LoVo (cell line): ENCODE results near the gene CGREF1.
"Not testable (repeated sequence)": the region's sequence is repeated elsewhere in the genome, so short reads cannot be mapped to it uniquely, and the experiment has no call there.

Source experiments
- DNase-seq: peaks from one replicate; pipeline ENCODE4 v3.0.0-alpha.2; 2016; ENCODE audit warnings: low spot score

The CGREF1 gene

DNA sequence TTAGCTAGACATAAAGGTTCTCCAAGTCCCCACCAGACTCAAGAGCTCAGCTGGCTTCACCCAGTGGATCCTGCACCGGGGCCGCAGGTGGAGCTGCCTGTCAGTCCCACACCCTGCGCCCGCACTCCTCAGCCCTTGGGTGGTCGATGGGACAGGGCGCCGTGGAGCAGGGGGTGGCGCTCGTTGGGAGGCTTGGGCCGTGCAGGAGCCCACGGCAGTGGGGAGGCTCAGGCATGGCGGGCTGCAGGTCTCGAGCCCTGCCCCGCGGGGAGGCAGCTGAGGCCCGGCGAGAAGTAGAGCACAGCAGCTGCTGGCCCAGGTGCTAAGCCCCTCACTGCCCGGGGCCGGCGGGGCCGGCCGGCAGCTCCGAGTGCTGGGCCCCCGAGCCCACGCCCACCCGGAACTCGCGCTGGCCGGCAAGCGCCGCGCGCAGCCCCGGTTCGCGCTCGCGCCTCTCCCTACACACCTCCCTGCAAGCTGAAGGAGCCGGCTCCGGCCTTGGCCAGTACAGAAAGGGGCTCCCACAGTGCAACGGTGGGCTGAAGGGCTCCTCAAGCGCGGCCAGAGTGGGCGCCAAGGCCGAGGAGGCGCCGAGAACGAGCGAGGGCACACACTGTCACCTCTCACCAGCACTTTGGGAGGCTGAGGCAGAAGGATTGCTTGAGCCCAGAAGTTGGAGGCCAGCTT is 7.4 kb downstream of the CGREF1 start:
- not testable (repeated sequence) for DNase-seq

DNA sequence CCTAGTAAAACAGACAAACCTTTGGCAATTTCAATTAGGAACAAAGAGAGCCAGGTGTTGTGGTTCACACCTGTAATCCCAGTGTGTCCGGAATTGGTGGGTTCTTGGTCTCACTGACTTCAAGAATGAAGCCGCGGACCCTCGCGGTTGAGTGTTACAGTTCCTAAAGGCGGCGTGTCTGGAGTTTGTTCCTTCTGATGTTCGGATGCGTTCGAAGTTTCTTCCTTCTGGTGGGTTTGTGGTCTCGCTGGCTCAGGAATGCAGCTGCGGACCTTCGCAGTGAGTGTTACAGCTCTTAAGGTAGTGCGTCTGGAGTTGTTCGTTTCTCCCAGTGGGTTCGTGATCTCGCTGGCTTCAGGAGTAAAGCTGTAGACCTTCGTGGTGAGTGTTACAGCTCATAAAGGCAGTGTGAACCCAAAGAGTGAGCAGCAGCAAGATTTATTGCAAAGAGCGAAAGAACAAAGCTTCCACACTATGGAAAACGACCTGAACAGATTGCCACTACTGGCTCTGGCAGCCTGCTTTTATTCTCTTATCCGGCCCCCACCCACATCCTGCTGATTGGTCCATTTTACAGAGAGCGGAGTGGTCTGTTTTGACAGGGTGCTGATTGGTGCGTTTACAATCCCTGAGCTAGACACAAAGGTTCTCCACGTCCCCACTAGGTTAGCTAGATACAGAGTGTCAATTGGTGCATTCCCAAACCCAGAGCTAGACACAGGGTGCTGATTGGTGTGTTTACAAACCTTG is 8.2 kb downstream of the CGREF1 start:
- not testable (repeated sequence) for DNase-seq

DNA sequence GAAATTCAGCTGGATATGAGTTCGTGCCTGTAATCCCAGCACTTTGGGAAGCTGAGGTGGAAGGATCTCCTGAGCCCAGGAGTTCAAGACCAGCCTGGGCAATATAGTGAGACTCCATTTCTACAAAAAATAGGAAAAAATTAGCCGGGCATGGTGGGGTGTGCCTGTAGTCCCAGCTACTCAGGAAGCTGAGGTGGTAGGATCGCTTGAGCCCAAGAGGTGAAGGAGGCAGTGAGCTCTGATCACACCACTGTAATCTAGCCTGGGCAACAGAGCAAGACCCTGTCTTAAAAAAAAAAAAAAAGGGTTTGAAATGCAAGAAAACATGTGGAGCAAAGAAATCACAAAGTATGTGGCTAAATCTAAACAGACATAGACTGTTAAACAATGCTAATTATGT is 9.8 kb downstream of the CGREF1 start:
- no peak for DNase-seq

DNA sequence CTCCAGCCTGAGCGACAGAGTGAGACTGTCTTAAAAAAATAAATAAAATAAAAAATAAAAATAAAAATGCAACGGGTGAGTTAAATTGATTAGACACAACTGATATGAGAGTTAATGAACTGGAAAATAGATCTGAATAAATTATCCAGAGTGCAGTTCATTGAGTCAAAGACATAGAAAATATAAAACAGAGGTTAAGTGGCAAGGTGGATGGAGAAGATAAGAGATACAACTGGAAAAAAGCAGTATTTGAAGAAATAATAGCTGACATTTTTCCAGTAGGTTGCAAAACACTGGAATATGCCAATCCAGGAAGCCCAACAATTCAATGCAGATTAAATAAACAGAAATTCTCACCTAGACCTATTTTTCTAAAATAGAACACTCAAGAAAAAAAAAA is 10.7 kb downstream of the CGREF1 start:
- no peak for DNase-seq

DNA sequence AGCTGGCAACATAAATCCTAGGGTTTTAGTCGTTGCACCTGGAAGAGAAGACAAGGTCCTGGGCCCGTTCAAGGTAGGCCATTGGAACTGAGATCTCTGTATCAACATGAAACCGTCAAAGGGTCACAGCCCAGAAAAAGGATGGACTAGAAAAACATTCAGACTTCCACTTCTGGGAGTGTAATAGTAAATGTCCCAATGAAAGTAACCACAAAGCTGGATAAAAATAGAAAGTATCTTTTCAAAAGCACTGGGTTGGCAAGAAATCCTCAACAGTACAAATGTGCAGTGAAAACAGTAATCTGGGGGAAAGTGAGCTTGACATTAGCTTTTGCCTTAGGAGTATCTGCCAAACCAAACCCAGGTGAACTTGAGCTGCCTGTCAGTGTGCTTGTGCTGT is 12.9 kb downstream of the CGREF1 start:
- DNase-seq = no peak

DNA sequence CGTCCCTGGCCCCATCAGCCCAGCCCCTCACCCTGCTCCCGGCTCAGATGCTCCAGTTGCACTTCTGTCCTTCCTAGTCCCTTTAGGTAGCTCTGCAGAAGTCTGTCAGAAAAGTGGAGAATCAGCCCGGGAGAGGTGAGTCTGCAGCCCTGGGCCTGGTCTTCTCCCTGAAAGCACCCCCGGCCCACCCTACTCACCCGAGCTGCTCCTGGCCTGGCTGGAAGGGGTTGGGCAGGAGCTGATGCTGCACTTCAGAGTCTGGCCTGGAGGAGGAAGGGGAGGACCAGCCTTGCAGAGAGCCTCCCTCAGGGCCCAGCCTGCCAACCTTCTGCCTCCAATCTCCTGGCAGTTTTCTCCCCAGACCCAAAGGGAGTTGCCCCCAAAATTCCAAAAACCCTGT is 16.6 kb downstream of the CGREF1 start:
- DNase-seq = no peak

DNA sequence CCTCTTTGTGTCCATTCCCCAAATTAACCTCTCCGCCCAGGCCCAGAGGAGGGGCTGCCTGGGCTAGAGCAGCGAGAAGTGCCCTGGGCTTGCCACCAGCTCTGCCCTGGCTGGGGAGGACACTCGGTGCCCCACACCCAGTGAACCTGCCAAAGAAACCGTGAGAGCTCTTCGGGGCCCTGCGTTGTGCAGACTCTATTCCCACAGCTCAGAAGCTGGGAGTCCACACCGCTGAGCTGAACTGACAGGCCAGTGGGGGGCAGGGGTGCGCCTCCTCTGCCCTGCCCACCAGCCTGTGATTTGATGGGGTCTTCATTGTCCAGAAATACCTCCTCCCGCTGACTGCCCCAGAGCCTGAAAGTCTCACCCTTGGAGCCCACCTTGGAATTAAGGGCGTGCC is 18.9 kb downstream of the CGREF1 start:
- no peak for DNase-seq

DNA sequence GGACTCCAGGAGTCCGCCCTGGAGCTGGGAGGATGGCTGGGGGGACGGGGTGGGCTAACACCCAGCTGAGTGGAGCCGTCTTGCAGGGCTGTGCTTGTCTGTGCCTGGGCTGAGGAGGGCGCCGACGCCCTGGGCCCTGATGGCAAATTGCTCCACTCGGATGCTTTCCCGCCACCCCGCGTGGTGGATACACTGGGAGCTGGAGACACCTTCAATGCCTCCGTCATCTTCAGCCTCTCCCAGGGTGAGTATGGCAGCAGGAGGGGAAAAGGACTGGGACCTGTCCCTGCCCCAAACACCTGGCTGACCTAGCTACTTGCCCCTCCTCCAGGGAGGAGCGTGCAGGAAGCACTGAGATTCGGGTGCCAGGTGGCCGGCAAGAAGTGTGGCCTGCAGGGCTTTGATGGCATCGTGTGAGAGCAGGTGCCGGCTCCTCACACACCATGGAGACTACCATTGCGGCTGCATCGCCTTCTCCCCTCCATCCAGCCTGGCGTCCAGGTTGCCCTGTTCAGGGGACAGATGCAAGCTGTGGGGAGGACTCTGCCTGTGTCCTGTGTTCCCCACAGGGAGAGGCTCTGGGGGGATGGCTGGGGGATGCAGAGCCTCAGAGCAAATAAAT is 19.5 kb downstream of the CGREF1 start:
- no peak for DNase-seq

DNA sequence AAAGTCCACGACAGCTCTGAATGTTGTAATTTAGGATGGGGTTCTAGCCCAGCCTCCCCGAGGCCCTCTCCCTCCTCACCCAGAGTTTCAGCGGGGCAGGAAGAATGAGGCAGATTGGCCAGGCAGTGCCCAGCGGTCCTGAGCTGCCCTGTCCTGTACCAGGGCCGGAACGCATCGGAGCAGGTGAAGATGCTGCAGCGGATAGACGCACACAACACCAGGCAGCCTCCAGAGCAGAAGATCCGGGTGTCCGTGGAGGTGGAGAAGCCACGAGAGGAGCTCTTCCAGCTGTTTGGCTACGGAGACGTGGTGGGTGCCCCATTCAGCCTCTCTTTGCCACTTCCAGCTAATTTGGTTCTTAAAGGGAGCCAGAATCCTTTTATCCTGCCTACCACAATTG is 21.6 kb downstream of the CGREF1 start:
- DNase-seq = no peak

DNA sequence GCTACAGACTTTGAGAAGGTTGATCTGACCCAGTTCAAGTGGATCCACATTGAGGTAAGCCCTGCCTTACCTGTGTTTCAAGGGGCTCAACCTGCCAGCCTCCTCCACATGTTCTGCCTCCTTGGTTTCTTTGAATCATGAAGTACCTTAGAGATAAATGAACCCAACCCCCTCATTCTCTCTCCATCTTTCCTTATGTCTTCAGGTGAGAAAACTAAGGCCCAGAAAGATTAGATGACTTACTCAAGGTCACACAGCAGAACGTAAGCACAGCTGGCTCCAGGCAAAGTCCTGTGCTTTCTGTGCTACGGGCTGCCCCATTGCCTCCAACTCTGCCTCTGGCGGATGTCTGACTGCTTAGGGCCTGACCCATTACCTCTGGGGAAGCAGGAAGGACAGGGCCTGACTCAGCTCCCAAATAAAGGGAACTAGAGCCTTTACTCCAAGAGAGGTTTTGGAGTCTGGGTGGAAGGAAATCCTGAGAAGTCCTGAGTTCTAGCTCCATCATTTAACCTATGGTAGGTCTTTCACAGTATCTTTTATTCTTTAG is 22.1 kb downstream of the CGREF1 start:
- no peak for DNase-seq

DNA sequence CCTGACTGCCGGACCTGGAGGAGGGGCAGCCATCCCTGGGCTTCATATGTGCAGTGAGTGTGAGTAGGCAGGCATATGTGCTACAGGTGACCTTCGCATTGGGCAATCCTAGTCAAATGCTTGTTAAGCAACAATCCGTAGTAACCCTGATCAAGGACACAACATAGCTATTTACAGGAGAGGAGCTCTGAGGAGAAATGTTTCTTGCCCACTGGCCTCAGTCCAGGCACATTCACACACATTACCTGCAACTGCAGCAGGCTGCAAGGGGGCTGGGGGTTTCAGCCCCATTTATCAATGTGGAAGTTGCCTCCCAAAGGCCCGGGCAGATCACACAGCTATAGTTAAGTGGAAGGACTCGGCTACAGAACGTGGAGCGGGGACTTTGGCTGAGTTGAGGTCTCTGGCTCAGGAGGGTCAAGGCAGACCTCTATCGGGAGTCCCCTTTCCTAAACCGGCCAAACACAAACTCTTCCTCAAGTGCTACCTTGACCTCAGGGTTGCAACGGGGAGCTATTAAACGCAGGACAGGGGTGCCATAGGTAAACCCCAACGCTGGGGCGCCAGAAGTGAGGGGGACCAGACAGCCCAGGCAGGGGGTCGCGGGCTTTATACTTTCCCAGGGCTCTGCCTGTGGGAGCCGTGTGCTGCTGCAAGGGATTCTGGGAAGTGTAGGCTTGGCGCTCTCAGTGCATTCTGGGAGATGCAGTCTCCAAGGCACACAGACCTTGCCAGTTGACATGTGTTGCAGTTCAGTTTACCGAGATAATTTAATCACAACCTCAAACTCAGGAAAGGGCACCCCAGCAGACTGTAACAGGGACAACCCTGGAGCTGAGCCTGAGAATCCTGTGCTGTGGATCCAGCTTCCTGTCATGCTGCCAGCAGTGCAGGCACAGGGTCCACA is 22.9 kb downstream of the CGREF1 start:
- no peak for DNase-seq

DNA sequence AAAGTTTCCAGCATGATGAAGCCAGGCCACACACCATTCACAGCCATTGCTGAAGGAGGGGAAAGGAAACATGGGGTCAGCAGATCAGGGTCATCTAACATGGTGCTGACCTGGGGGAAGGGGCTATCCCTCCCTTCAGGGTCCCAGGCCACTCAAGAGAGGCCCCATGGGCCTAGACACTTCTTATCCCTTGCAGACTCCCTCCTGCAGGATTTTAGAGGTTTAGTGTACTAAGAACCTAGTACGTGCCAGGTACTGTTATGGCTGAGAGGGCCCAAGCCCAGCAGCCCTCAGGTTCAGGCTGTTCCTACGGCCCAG is 23.5 kb downstream of the CGREF1 start:
- no peak for DNase-seq

DNA sequence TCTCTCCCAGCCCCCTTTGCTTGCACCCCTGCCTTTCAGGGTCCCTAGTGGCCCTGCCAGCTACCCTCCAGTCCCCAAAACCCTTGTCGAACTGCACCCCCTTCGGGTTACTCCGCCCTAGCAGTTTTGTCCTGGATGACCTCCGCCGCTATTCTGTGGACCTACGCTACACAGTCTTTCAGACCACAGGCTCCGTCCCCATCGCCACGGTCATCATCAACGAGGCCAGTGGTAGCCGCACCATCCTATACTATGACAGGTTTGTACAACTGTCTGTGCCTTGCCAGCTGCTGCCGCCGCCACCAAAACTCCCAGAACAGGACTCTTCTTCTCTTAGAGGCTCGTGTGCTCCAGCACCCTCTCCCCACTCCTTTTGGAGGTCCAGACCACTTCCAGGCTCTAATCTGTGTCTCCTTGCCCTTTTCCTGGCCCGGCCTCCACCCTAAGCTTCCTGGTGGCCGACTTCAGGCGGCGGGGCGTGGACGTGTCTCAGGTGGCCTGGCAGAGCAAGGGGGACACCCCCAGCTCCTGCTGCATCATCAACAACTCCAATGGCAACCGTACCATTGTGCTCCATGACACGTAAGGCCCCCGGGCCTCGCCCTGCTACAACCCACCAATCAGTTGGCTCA is 24.5 kb downstream of the CGREF1 start:
- DNase-seq = no peak

DNA sequence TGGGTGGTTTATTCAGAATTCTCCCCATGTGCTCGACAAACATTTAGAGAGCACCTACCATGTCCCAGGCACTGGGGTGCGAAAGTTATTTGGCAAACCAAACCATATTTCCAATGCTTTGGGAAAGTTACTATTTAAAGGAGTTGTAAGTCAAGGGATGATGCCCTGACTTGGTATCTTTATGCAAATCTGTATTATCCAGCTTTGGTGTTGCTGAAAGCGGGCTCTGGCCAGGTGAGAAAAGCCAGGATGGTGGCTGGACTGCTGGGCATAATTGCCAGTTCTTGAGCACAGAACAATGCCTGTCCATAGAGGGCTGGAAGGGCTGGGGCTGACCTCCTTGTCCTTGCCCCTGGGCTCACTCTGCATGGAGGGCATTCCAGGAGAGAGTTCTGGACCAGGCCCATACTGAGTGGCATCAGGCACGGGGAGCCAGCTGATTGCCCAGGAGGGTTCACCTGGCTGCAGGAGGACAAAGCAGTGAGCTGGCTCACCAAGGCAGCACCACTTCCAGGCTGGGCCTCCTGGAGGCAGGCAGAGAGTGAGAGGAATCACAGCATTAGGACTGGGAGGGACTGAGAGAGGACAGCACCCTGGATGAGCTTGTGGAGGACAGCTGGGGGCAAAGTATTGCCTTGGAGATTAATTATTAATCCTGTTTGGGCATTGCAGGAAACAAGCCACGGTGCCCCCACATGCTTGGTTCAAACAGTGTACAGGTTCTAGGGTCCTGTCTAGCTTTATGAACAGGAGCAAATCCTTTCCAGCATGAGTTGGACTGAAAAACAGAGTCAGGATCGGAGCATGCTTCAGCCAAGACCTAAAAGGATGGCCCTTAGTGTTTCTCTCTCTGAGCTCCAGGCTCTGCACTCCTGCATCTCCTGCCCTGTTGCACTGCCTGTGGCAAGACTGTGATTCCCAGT is 25.2 kb downstream of the CGREF1 start:
- DNase-seq = no peak

DNA sequence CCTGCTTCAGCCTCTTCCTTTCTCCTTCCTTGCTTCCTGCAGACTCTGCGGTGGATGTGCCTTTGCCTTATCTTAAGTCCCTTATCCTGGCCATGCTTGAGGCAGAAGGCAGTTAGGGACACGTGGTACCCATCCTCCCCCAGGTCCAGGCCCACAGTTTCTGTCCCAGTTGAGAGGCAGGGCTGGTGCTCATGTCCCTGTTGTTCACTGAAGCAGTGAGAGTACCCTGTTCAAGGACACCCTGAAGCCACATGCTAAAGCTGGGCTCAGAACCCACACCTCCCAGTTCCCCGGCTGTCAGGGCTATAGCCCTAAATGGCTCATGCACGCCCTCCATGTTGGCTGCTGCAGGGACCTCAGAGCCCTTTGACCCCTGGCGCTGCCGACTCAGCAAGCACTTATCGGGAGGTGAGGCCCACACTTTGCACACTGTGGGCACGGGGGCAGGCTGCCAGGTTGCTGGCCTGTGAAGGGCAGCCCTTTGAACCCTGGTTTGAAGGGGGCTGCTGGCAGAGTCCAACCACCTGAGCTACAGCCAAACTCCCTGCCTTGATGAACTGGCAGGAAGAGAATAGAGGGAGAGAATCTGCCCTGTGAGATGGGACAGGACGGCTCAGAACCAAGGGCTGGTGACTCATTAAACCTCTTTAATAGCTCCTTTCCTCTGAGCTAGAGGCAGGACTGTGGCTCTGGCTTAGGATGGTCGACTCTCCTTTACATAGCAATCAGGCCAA is 26.1 kb downstream of the CGREF1 start:
- no peak for DNase-seq

DNA sequence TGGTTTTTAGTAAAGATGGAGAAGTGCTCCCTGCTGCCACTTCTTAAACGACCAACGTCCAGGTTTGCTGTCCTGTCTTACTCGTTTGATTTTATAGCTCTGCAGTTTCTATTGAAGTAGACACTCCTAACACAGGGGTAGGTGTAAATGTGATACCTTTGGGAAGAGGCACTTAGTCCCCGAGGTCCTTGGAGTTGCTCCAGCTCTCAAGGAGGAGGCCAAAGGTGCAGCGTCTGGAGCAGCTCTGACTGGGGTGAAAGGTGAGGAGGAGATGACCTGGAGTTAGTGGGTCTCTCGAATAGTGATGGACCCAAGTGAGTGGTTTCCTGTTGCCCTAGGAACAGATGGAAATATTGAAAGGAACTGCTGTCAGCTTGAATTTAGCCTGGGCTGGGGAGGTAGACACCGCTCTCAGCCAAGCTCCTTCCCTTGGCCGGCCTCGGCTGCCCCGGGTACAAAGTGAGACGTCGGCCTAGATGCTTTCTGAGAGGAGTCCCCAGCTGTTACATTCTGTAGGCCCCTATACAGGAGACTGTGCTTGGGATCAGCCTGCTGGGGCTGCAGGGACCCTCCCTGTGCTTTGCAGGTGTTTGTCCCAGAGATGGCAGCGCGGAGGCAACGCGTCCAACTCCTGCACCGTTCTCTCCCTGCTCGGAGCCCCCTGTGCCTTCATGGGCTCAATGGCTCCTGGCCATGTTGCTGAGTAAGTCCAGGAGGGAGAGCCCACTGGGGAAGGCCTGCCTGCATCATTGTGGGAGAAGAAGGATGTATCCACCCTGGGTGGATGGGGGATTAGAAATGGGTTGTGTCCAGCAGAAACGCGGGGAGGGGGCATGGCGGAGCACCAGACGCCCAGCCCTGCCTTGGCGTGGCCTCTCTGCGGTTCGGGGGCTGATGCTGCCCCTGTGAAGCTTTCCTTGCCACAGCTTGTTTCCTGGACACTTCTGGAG is 26.9 kb downstream of the CGREF1 start:
- no peak for DNase-seq

DNA sequence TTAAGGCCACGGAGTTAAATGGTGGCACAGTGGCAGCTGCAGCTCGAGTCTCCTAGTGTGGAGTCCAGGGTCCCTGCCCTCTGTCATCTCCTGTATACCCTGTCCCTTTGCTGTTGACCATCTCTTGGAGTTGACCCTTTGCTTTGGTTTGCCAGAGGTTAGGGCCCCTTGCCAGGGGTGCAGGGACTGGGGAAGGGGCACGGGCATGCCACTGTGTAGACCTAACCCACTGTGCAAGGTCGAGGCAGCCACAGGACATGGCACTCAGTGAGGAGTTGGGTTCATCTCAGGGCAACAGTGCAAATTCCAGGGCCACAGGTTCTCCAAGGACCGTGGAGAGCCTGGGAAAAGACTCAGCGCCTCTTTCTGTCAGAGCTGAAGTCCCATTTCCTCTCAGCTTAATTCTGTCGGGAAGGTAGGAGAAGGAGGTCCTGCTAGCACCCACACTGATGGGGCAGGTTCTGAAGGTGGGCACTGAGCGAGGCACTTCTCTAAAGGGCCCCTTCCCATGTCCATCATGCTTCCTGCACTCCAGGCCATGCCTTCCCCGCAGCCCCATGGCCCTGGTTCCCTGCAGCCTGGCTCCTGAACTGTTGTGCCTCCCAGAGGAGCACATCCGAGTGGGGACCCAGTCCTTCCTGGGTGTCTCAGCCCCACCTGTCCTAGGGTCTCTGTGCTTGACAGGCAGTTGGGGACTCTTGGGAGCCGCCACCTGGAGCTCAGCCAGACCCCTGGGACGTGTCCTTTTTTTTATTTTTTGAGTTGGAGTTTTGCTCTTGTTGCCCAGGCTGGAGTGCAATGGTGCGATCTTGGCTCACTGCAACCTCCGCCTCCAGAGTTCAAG is 29.6 kb downstream of the CGREF1 start:
- no peak for DNase-seq

DNA sequence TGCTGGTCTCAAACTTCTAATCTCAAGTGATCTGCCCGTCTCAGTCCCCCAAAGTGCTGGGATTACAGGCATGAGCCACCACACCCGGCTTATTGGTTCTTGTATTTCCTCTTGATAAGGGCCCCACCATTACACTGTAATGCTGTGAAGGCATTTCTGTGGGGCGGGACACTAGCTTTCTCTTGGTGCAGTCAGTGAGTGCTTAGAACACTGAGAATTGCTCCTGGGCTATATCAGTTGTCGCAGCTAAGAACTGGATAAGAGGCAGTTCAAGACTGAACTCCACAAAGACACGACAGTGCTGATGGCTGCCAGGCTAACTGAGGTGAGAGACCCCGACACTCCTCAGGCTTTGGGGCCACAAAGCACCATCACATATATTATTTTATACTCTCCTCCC is 30.3 kb downstream of the CGREF1 start:
- no peak for DNase-seq
